ENCODE results near the gene SIL1. TPM values are rescaled to one million over a fixed set of nuclear protein-coding genes. Genes with fewer than 3 reads are reported as not detected.

Gene SIL1
- total RNA-seq, 4 donors from 2014 or later: 20.3 to 39.2 (median 29.1) TPM

DNA sequence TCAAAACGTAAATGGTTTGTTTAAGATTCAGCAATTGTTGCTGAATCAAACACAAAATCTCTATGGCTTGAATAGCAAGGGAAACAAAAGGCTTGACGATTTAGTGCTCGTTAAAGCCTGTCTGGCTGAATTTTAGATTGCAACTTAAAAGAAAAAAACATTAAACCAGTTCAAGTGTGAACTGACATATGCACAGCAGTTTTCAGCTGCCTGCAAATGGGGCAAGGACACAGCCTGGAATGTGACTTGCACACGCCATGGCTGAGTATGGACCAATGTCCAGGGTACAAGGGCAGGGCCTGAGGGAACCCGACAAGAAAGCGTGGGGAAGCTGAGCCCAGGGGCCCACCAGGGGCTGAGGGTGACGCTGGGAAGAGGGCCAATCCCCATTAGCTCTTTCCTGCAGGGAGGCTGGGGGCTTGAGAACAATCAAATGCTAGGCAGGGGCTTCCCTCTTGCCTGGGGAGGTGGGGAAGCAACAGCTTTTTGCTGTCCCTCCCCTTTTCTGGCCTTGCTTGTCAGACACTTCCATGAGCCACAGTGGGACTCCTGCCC, 233.4 kb downstream of the SIL1 start:
- H3K4me1 ChIP-seq: peaks cover 10 to 22% (median 14%) of the 10 kb centered on the region in 4 donors
- no peak overlapping the region for H3K4me3 ChIP-seq
- H3K36me3 ChIP-seq: no peaks in the 10 kb centered on the region
- no peaks in the 10 kb centered on the region for H3K9me3 ChIP-seq
- DNase-seq (ENCODE audit: extremely low spot score): no peak
- intact Hi-C loops (cut with DNase I): no loop called here
- no peak overlapping the region for H3K27ac ChIP-seq (replicated peaks in 1 of 4)
- no peaks in the 10 kb centered on the region for H3K27me3 ChIP-seq
- WGBS: 74% methylated on average over 7 of the region's 7 CpGs
- no peak for TF ChIP-seq POLR2AphosphoS5 (IDR thresholded peaks at IDR 0.05)
- TF ChIP-seq POLR2A (IDR thresholded peaks at IDR 0.05; ENCODE audit: low read depth): no peak
- TF ChIP-seq, protein P1, sequence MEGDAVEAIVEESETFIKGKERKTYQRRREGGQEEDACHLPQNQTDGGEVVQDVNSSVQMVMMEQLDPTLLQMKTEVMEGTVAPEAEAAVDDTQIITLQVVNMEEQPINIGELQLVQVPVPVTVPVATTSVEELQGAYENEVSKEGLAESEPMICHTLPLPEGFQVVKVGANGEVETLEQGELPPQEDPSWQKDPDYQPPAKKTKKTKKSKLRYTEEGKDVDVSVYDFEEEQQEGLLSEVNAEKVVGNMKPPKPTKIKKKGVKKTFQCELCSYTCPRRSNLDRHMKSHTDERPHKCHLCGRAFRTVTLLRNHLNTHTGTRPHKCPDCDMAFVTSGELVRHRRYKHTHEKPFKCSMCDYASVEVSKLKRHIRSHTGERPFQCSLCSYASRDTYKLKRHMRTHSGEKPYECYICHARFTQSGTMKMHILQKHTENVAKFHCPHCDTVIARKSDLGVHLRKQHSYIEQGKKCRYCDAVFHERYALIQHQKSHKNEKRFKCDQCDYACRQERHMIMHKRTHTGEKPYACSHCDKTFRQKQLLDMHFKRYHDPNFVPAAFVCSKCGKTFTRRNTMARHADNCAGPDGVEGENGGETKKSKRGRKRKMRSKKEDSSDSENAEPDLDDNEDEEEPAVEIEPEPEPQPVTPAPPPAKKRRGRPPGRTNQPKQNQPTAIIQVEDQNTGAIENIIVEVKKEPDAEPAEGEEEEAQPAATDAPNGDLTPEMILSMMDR (IDR thresholded peaks at IDR 0.05): no peak
- no peak for TF ChIP-seq EP300 (IDR thresholded peaks at IDR 0.05)

GRCh38 chr5:138963763-138964371, 234.3 kb downstream of the SIL1 start:
- WGBS: 88% methylated on average over 13 of the region's 13 CpGs
- H3K4me1 ChIP-seq: peaks cover 10 to 22% (median 13%) of the 10 kb centered on the region in 4 donors
- TF ChIP-seq EP300 (IDR thresholded peaks at IDR 0.05) (no peak), POLR2AphosphoS5 (IDR thresholded peaks at IDR 0.05) (no peak), POLR2A (IDR thresholded peaks at IDR 0.05; ENCODE audit: low read depth) (no peak)
- TF ChIP-seq, protein P1 (IDR thresholded peaks at IDR 0.05): no peak
- DNase-seq (ENCODE audit: extremely low spot score): no peak
- intact Hi-C loops (cut with DNase I): no loop called here
- H3K9me3 ChIP-seq: no peaks in the 10 kb centered on the region
- no peaks in the 10 kb centered on the region for H3K27me3 ChIP-seq
- H3K27ac ChIP-seq (replicated peaks in 1 of 4): no peak overlapping the region
- no peak overlapping the region for H3K4me3 ChIP-seq
- no peaks in the 10 kb centered on the region for H3K36me3 ChIP-seq

- WGBS: 92% methylated on average over 4 of the region's 4 CpGs
- Histone ChIP-seq H3K36me3 (no peaks in the 10 kb centered on the region), H3K9me3 (no peaks in the 10 kb centered on the region), H3K27me3 (no peaks in the 10 kb centered on the region), H3K4me3 (no peak overlapping the region), H3K27ac (replicated peaks in 1 of 4) (no peak overlapping the region), H3K4me1 (peaks cover under 1 to 18% (median 9%) of the 10 kb centered on the region in 4 donors)
- intact Hi-C loops (cut with DNase I): no loop called here
- TF ChIP-seq EP300 (IDR thresholded peaks at IDR 0.05) (no peak), POLR2AphosphoS5 (IDR thresholded peaks at IDR 0.05) (no peak), POLR2A (IDR thresholded peaks at IDR 0.05; ENCODE audit: low read depth) (no peak)
- TF ChIP-seq, protein P1 (IDR thresholded peaks at IDR 0.05): no peak
- DNase-seq (ENCODE audit: extremely low spot score): no peak
Observed at GRCh38 chr5:138962614-138963370, 235.4 kb downstream of the SIL1 start.

GRCh38 chr5:138961729-138962128, 236.4 kb downstream of the SIL1 start:
- H3K27me3 ChIP-seq: no peaks in the 10 kb centered on the region
- DNase-seq (ENCODE audit: extremely low spot score): no peak
- 91% methylated on average over 1 of the region's 1 CpG for WGBS
- TF ChIP-seq POLR2A (IDR thresholded peaks at IDR 0.05; ENCODE audit: low read depth) (no peak), POLR2AphosphoS5 (IDR thresholded peaks at IDR 0.05) (no peak), EP300 (IDR thresholded peaks at IDR 0.05) (no peak)
- TF ChIP-seq, protein P1 (IDR thresholded peaks at IDR 0.05): no peak
- intact Hi-C loops (cut with DNase I): no loop called here
- no peak overlapping the region for H3K27ac ChIP-seq (replicated peaks in 1 of 4)
- H3K4me1 ChIP-seq: peaks cover 0 to 14% (median 6%) of the 10 kb centered on the region in 4 donors
- no peaks in the 10 kb centered on the region for H3K36me3 ChIP-seq
- no peaks in the 10 kb centered on the region for H3K9me3 ChIP-seq
- no peak overlapping the region for H3K4me3 ChIP-seq

Data from esophagus muscularis mucosa (tissue), 4 donors.